PC-9 (cell line): ENCODE measurements around the gene GALNT11. TPM values are rescaled to one million over a fixed set of nuclear protein-coding genes. Genes with fewer than 3 reads are reported as not detected.

Source experiments
- BruUV-seq: library from RNA; stranded (reverse); fragments of 400-500 nt; replicated peaks from 2 replicates; lab custom pipeline; 2021; lab: Mats Ljungman, UMichigan
- CTCF ChIA-PET: fragments of 300-600 bp; sonication (Branson Sonifier 250); formaldehyde crosslinking; loops from one replicate; lab custom pipeline; 2022; ENCODE audit warnings: antibody characterized with exemption; lab: Charles Lee
- POLR2A ChIA-PET: fragments of 300-600 bp; sonication (Branson Sonifier 250); formaldehyde crosslinking; loops from one replicate; lab custom pipeline; 2022; ENCODE audit warnings: antibody characterized with exemption; ENCODE audit not compliant: unreplicated experiment; lab: Charles Lee
- DNase-seq, 2 experiments: peaks; one replicate each; pipeline versions ENCODE4 v3.0.0 to v3.0.0-alpha.2; 2015 to 2022; ENCODE audit warnings: mixed read lengths in 1 of 2
- H2AFZ ChIP-seq: fragments of 200-600 bp; sonication (generic); 2 replicates; pipeline ENCODE4 v1.8.1; 2017; ENCODE audit warnings: antibody characterized with exemption
- H3F3A ChIP-seq: fragments of 200-600 bp; sonication (generic); 2 replicates; pipeline ENCODE4 v1.8.1; 2017; ENCODE audit warnings: antibody characterized with exemption, mild to moderate bottlenecking, low read depth; ENCODE audit not compliant: insufficient read depth
- H3K27ac ChIP-seq: fragments of 200-600 bp; sonication (generic); 2 replicates; pipeline ENCODE4 v1.6.1; 2016; ENCODE audit warnings: mixed run types
- H3K27me3 ChIP-seq: fragments of 200-600 bp; sonication (generic); 2 replicates; pipeline ENCODE4 v1.6.1; 2016; ENCODE audit warnings: low read depth, mixed run types; ENCODE audit not compliant: insufficient read depth
- H3K36me3 ChIP-seq: fragments of 200-600 bp; sonication (generic); 2 replicates; pipeline ENCODE4 v1.6.1; 2016; ENCODE audit warnings: low read depth, mixed run types
- H3K4me1 ChIP-seq: fragments of 200-600 bp; sonication (generic); replicated peaks from 2 replicates; pipeline ENCODE4 v1.6.1; 2016; ENCODE audit warnings: mixed run types; ENCODE audit not compliant: insufficient read depth
- H3K4me2 ChIP-seq: fragments of 200-600 bp; sonication (generic); 2 replicates; pipeline ENCODE4 v1.6.1; 2017; ENCODE audit warnings: mixed run types
- H3K4me3 ChIP-seq: fragments of 200-600 bp; sonication (generic); 2 replicates; pipeline ENCODE4 v1.6.1; 2016; ENCODE audit warnings: mixed run types
- H3K79me2 ChIP-seq: fragments of 200-600 bp; sonication (generic); 2 replicates; pipeline ENCODE4 v1.6.1; 2017; ENCODE audit warnings: low read depth, mixed run types
- H3K9me2 ChIP-seq: fragments of 200-600 bp; sonication (generic); 2 replicates; pipeline ENCODE4 v1.8.1; 2017; ENCODE audit warnings: mild to moderate bottlenecking; ENCODE audit not compliant: insufficient read depth
- H3K9me3 ChIP-seq: fragments of 200-600 bp; sonication (generic); 2 replicates; pipeline ENCODE4 v1.8.1; 2016; ENCODE audit warnings: low read depth; ENCODE audit not compliant: insufficient read depth
- H4K20me1 ChIP-seq: fragments of 200-600 bp; sonication (generic); 2 replicates; pipeline ENCODE4 v1.8.1; 2017; ENCODE audit not compliant: insufficient read depth
- CTCF ChIP-seq: fragments of 200-600 bp; sonication (generic); conservative IDR thresholded peaks from 2 replicates; pipeline ENCODE4 v1.6.1; 2017; ENCODE audit warnings: mixed run types, antibody characterized with exemption, mild to moderate bottlenecking, moderate library complexity
- EZH2 ChIP-seq: fragments of 200-600 bp; sonication (generic); IDR thresholded peaks from 2 replicates; pipeline ENCODE4 v1.8.0; 2017; ENCODE audit warnings: antibody characterized with exemption, low read depth
- intact Hi-C: fragments of 100-400 bp; cut with micrococcal nuclease; formaldehyde crosslinking; loops from one replicate; pipeline ENCODE4 v1.10.0; 2022; ENCODE audit not compliant: unreplicated experiment
- total RNA-seq: library from RNA; stranded (reverse); gene quantifications from 2 replicates; pipeline ENCODE4 v1.2.3, GENCODE V29; 2021

Gene GALNT11
- total RNA-seq, 1 experiment from 2014 or later: 28.8 TPM

DNA sequence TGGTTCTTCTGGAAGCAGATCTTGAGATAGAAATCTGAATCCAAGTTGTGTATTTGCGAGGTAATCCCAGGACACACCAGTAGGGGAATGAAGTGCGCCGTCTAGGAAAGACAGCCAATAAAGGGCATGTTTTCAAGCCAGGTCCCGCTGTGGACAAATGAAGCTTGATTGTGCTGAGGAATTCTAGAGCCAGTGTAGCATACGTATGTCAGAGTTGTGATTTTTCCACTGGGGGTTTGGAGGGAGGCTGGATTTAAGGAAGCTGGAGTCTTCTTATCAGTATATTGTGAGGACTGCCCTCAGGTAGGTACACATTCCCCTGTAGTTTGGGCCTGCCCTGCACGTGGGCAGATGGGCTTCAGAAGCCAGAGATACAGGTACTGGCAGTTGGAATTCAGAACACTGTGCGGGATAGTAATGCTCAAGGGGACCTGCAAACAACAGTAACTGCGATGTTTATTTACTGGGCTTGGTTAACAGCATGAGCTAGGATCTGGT lies 50.9 kb downstream of the GALNT11 start:
- Histone ChIP-seq H3K27ac (no peak overlapping the region), H3F3A (no peaks in the 10 kb centered on the region), H2AFZ (no peak overlapping the region), H3K4me1 (0 out of 2 replicates have a peak, but pooled peaks cover 5% of the 10 kb centered on the region), H3K79me2 (no peaks in the 10 kb centered on the region), H3K9me3 (no peaks in the 10 kb centered on the region), H3K4me3 (no peak overlapping the region), H3K36me3 (no peaks in the 10 kb centered on the region), H4K20me1 (no peaks in the 10 kb centered on the region), H3K27me3 (no peaks in the 10 kb centered on the region), H3K4me2 (no peak overlapping the region), H3K9me2 (no peaks in the 10 kb centered on the region)
- TF ChIP-seq EZH2: no peak
- peak; percentile 63 for TF ChIP-seq CTCF
- intact Hi-C loops: no loop called here
- DNase-seq: no peak
- ChIA-PET CTCF (no interaction called here), POLR2A (interaction anchor here (0.7 kb wide), 1 partner anchor 1340 kb away, joined by 8 read pairs; no protein-coding TSS in a partner anchor)
- no TSS peak for BruUV-seq

- Histone ChIP-seq H3K4me1 (0 out of 2 replicates have a peak, but pooled peaks cover 5% of the 10 kb centered on the region), H2AFZ (no peak overlapping the region), H3K36me3 (no peaks in the 10 kb centered on the region), H4K20me1 (no peaks in the 10 kb centered on the region), H3K4me3 (no peak overlapping the region), H3K9me3 (no peaks in the 10 kb centered on the region), H3K27ac (no peak overlapping the region), H3K79me2 (no peaks in the 10 kb centered on the region), H3K9me2 (no peaks in the 10 kb centered on the region), H3K4me2 (no peak overlapping the region), H3F3A (no peaks in the 10 kb centered on the region), H3K27me3 (no peaks in the 10 kb centered on the region)
- no TSS peak for BruUV-seq
- POLR2A ChIA-PET: no interaction called here
- DNase-seq: no peak
- no peak for TF ChIP-seq CTCF
- no peak for TF ChIP-seq EZH2
- CTCF ChIA-PET: no interaction called here
- intact Hi-C loops: no loop called here
These were observed 51.8 kb downstream of the GALNT11 start for GRCh38 chr7:152076940-152077933.

GRCh38 chr7:152078025-152078424 lies 52.6 kb downstream of the GALNT11 start:
- no peaks in the 10 kb centered on the region for H3K27me3 ChIP-seq
- H3K27ac ChIP-seq: no peak overlapping the region
- no peak for TF ChIP-seq CTCF
- no peak for TF ChIP-seq EZH2
- ChIA-PET CTCF (no interaction called here), POLR2A (no interaction called here)
- H4K20me1 ChIP-seq: no peaks in the 10 kb centered on the region
- H3K79me2 ChIP-seq: no peaks in the 10 kb centered on the region
- H3K4me2 ChIP-seq: no peak overlapping the region
- no peaks in the 10 kb centered on the region for H3K9me3 ChIP-seq
- no peaks in the 10 kb centered on the region for H3K9me2 ChIP-seq
- H3K4me3 ChIP-seq: no peak overlapping the region
- H3K4me1 ChIP-seq: 0 out of 2 replicates have a peak, but pooled peaks cover 5% of the 10 kb centered on the region
- no peaks in the 10 kb centered on the region for H3F3A ChIP-seq
- no peaks in the 10 kb centered on the region for H3K36me3 ChIP-seq
- intact Hi-C loops: no loop called here
- no peak for DNase-seq
- no peak overlapping the region for H2AFZ ChIP-seq
- no TSS peak for BruUV-seq
